SK-N-SH treated with all-trans-retinoic acid at 6 μM for 48 hours (cell line): ENCODE measurements around the gene LRRC25.

Source experiments
- GLIS3 ChIP-seq: fragments of 250-450 bp; sonication (Bioruptor Pico); IDR thresholded peaks from 2 replicates; pipeline ENCODE4 v1.5.0; 2020; ENCODE audit warnings: mild to moderate bottlenecking, moderate library complexity
- POU6F1 ChIP-seq: fragments of 250-450 bp; sonication (Bioruptor Pico); IDR thresholded peaks from 2 replicates; pipeline ENCODE4 v1.8.0; 2021; ENCODE audit warnings: low read depth, mild to moderate bottlenecking, moderate library complexity, borderline replicate concordance
- SNAI2 ChIP-seq: fragments of 250-450 bp; sonication (Bioruptor Pico); IDR thresholded peaks from 2 replicates; pipeline ENCODE4 v1.5.0; 2020; ENCODE audit warnings: mild to moderate bottlenecking, moderate library complexity
- ZNF565 ChIP-seq: fragments of 450-650 bp; formaldehyde crosslinking; conservative IDR thresholded peaks from 2 replicates; pipeline ENCODE4 v1.5.0; 2020; ENCODE audit warnings: low read depth, mild to moderate bottlenecking, moderate library complexity

GRCh38 chr19:18433015-18433691, 35.7 kb upstream of the LRRC25 start:
- TF ChIP-seq POU6F1 (CRISPR knock-in tag) (no peak), GLIS3 (CRISPR knock-in tag) (no peak), SNAI2 (CRISPR knock-in tag) (no peak), ZNF565 (CRISPR knock-in tag) (no peak)
